HFFc6 (cell line): ENCODE data around the gene B3GNT7. TPM values are rescaled to one million over a fixed set of nuclear protein-coding genes. Genes with fewer than 3 reads are reported as not detected.

ENCODE experiments used
- DNase-seq: peaks from one replicate; pipeline ENCODE4 v3.0.0-alpha.2; 2018
- H3K27ac Mint-ChIP-seq: 2 replicates; pipeline ENCODE4 v1.8.0; 2020; ENCODE audit warnings: mild to moderate bottlenecking, mixed read lengths
- H3K27me3 Mint-ChIP-seq: 2 replicates; pipeline ENCODE4 v1.8.0; 2021; ENCODE audit warnings: mild to moderate bottlenecking, moderate library complexity, mixed read lengths; ENCODE audit not compliant: insufficient read depth
- H3K36me3 Mint-ChIP-seq: 2 replicates; pipeline ENCODE4 v1.8.0; 2021; ENCODE audit warnings: low read depth, mixed read lengths
- H3K4me1 Mint-ChIP-seq: 2 replicates; pipeline ENCODE4 v1.8.0; 2020; ENCODE audit warnings: low read depth, mixed read lengths
- H3K4me3 Mint-ChIP-seq: 2 replicates; pipeline ENCODE4 v1.8.0; 2020; ENCODE audit warnings: mild to moderate bottlenecking, moderate library complexity, mixed read lengths
- H3K9me3 Mint-ChIP-seq: 2 replicates; pipeline ENCODE4 v1.8.0; 2020; ENCODE audit warnings: mild to moderate bottlenecking, mixed read lengths
- CTCF ChIP-seq: fragments of 200-600 bp; sonication (generic); IDR thresholded peaks from 2 replicates; pipeline ENCODE4 v1.5.0; 2021; ENCODE audit warnings: antibody characterized with exemption, mild to moderate bottlenecking
- total RNA-seq, 6 experiments: library from RNA; stranded (reverse); fragmentation: NEBNext Ultra II Directional; extraction: Animal tissue kit (Norgen Biotek cat#: 25700); gene quantifications; 2 replicates in 1 of 6; 3 replicates in 5 of 6; pipeline ENCODE4 v1.2.3, GENCODE V29; 2021

Gene B3GNT7
- total RNA-seq, 6 experiments from 2014 or later = 0.09 to 0.15 (median 0.11) TPM; not detected in 1

DNA sequence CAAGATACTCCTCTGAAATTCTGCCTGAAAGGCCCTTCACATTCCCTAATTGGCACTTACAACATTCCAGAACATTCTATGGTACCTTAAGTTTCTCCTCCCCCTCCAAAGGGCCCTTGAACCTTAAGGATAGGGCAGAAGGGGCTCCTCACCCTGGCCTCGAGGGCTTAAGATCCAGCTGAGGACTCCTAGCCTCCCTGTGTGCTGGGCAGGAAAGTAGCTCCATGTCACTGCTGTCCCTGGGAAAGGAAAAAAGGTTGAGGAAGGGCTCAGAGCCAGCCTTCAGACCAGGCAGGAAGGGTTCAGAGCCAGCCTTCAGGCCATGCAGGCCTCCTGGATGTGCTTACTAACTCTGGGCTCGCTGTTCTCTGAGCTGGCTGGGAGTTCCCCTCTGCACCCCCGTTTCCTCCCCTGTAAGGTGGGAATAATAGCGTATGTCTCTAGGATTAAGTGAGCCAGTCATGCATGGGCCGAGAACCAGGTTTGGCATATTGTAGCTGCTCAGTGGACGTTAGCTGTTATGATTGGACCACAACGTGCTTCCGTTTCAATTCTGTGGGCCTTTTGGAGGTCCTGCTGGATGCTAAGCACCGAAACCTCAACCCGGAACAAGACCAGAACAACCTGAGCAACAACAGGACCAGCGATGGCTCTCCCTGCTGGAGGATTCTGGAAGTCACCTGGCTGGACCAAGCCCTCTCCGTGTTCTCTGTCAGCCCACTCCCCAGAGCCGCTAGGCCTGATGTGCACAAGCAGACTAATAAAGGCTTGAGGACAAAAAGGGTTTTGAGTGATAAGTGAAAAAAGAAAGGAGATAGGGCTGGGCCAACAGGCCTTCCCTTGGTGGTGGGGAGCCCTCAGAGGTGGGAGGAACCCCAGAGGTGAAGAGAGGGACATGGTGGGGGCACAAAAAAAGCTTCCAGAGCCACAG, 1.0 kb upstream of the B3GNT7 start:
- no peaks in the 10 kb centered on the region for H3K4me1 Mint-ChIP-seq
- no peak overlapping the region for H3K27ac Mint-ChIP-seq
- TF ChIP-seq CTCF = peak; percentile 31
- peaks cover 16% of the 10 kb centered on the region for H3K27me3 Mint-ChIP-seq
- no peak for DNase-seq
- no peaks in the 10 kb centered on the region for H3K9me3 Mint-ChIP-seq
- H3K4me3 Mint-ChIP-seq = no peak overlapping the region
- H3K36me3 Mint-ChIP-seq = no peaks in the 10 kb centered on the region

DNA sequence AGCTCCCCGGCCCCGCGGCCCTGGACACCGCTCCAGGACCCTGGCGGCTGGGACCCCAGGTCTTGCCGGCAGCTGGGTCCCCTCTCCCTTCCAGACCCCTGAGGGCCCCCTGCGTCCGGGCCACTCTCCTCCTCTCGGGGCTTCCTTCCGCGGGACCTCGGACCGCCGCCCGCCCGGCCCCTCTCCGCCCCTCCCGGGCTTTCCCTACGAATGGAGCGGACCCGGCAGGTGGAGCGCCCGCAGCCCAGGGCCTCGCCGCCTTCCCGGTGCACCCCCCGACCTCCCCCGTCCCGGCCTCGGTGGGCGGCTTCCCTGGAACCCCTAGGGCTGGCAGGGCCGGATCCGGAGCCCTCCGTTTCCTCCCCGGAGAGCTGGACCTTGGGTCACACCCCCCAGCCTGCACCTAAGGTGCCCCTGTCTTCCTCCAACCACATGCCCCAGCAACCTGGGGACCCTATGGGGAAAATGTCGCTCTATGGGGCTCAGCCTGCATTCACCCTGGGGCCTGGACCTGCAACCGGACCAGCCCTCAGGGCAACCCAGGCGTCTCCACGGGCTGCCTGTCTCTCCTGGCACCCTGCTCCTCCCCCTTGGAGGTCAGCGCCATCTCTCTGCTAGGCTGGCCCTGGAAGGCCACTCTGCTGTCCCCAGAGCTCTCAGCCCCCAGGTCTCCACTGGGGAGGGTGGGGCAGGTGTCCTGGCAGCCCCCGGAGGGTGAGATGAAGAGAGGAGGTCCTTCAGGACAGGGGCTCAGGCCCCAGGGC, 730 bp downstream of the B3GNT7 start:
- Mint-ChIP-seq H3K27me3 (peaks cover 14% of the 10 kb centered on the region), H3K4me1 (peaks cover 12% of the 10 kb centered on the region), H3K9me3 (no peaks in the 10 kb centered on the region), H3K4me3 (no peak overlapping the region), H3K36me3 (no peaks in the 10 kb centered on the region), H3K27ac (no peak overlapping the region)
- DNase-seq = no peak
- TF ChIP-seq CTCF = no peak

DNA sequence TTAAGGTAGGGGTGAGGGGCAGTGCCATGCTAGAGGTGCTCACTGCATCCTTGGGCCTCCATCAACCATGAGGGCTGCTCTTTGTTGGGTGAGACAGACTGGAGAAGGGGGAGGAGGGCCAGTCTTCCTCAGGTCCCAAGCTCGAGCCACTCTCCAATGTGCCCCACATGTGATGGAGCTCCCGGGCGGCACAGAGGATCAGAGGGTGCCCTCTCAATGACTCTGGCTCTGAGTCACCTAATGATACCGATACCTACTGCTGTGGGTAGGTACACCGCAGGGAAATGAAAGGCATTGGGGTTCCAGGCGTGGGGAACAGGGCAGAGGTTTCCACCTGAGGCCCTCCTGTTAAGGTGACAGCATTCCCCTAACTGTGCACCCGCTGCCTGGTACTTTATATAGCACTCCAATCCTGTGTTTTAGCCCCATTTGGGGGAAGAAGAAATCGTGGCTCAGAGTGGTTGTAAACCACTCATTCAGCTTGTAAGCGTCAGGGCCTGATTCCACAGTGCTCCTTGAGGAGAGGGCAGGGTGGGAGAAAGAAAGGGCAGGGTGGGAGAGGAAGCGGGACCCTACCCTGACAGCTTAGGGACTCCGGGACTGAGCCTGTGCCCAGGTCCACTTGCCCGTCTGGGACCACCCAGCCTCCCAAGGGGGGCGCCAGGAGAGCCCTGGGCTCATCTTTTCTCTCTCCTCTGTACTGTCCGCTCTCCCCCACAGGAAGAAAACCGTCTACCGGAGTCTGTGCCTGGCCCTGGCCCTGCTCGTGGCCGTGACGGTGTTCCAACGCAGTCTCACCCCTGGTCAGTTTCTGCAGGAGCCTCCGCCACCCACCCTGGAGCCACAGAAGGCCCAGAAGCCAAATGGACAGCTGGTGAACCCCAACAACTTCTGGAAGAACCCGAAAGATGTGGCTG, 1.8 kb downstream of the B3GNT7 start:
- Mint-ChIP-seq H3K4me1 (peaks cover 12% of the 10 kb centered on the region), H3K4me3 (no peak overlapping the region), H3K9me3 (no peaks in the 10 kb centered on the region), H3K36me3 (no peaks in the 10 kb centered on the region), H3K27me3 (peaks cover 11% of the 10 kb centered on the region), H3K27ac (no peak overlapping the region)
- TF ChIP-seq CTCF = no peak
- no peak for DNase-seq

DNA sequence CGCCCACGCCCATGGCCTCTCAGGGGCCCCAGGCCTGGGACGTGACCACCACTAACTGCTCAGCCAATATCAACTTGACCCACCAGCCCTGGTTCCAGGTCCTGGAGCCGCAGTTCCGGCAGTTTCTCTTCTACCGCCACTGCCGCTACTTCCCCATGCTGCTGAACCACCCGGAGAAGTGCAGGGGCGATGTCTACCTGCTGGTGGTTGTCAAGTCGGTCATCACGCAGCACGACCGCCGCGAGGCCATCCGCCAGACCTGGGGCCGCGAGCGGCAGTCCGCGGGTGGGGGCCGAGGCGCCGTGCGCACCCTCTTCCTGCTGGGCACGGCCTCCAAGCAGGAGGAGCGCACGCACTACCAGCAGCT, 2.4 kb downstream of the B3GNT7 start:
- no peak for DNase-seq
- H3K4me1 Mint-ChIP-seq = peaks cover 12% of the 10 kb centered on the region
- peaks cover 11% of the 10 kb centered on the region for H3K27me3 Mint-ChIP-seq
- H3K9me3 Mint-ChIP-seq = no peaks in the 10 kb centered on the region
- no peak overlapping the region for H3K4me3 Mint-ChIP-seq
- H3K36me3 Mint-ChIP-seq = no peaks in the 10 kb centered on the region
- H3K27ac Mint-ChIP-seq = no peak overlapping the region
- no peak for TF ChIP-seq CTCF

- H3K4me3 Mint-ChIP-seq = no peak overlapping the region
- no peak overlapping the region for H3K27ac Mint-ChIP-seq
- H3K9me3 Mint-ChIP-seq = no peaks in the 10 kb centered on the region
Measured at GRCh38 chr2:231398585-231398984, 3.1 kb downstream of the B3GNT7 start.

More at GRCh38 chr2:231398585-231398984, 3.1 kb downstream of the B3GNT7 start:
- DNase-seq = no peak
- Mint-ChIP-seq H3K27me3 (peaks cover 11% of the 10 kb centered on the region), H3K36me3 (no peaks in the 10 kb centered on the region), H3K4me1 (peaks cover 18% of the 10 kb centered on the region)
- no peak for TF ChIP-seq CTCF
